ENCODE data around the gene STK24.

DNA sequence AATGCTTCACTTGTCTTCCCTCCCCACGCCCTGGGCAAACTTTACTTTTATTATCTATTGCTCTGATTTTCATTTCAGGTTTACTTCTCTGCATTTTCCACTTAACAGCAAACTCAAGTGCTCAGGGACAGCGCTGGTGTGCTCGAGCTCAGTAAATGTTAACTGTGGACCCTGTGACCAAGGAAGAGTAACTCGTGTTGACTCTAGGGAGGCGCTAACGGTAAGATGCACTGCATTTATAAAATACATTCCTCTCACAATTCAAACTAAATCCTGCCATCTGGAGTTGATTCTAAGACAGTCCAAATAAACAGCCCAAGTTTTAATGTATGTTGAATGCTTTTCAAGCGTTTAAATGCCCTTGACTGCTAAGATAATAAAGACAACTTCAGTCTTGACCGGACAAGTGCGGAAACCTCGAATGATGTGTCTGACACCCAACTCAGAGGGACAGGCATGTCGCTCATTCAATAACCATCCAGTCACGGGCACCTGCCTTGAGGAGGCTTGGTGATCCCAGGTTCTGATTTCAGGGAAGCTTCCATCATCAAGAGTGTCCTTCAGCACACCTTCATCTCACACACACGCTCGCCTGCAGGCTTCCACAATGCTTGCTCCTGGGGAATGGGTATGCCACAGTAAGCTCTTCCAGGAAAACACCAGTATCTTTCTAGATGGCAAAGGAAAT lies 93.2 kb downstream of the STK24 start:
- TF ChIP-seq, protein P1, sequence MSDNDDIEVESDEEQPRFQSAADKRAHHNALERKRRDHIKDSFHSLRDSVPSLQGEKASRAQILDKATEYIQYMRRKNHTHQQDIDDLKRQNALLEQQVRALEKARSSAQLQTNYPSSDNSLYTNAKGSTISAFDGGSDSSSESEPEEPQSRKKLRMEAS (IDR thresholded peaks at IDR 0.05; ENCODE audit: low read depth) = no peak
- TF ChIP-seq, protein P2, sequence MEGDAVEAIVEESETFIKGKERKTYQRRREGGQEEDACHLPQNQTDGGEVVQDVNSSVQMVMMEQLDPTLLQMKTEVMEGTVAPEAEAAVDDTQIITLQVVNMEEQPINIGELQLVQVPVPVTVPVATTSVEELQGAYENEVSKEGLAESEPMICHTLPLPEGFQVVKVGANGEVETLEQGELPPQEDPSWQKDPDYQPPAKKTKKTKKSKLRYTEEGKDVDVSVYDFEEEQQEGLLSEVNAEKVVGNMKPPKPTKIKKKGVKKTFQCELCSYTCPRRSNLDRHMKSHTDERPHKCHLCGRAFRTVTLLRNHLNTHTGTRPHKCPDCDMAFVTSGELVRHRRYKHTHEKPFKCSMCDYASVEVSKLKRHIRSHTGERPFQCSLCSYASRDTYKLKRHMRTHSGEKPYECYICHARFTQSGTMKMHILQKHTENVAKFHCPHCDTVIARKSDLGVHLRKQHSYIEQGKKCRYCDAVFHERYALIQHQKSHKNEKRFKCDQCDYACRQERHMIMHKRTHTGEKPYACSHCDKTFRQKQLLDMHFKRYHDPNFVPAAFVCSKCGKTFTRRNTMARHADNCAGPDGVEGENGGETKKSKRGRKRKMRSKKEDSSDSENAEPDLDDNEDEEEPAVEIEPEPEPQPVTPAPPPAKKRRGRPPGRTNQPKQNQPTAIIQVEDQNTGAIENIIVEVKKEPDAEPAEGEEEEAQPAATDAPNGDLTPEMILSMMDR (IDR thresholded peaks at IDR 0.05) = no peak
- TF ChIP-seq GABPA (IDR thresholded peaks at IDR 0.05; ENCODE audit: low read depth) (no peak), RAD21 (IDR thresholded peaks at IDR 0.05; ENCODE audit: low read length) (no peak), EP300 (IDR thresholded peaks at IDR 0.05; ENCODE audit: borderline replicate concordance in 1 of 2, low read depth in 1 of 2, low read length in 1 of 2) (no peak), NRF1 (IDR thresholded peaks at IDR 0.05; ENCODE audit: low read depth, low read length) (no peak), CHD2 (IDR thresholded peaks at IDR 0.05; ENCODE audit: low read length, partially characterized antibody) (no peak), TEAD4 (IDR thresholded peaks at IDR 0.05; ENCODE audit: borderline replicate concordance, insufficient read depth) (no peak), NFIC (IDR thresholded peaks at IDR 0.05; ENCODE audit: borderline replicate concordance) (no peak), POLR2AphosphoS5 (IDR thresholded peaks at IDR 0.05; ENCODE audit: low read depth, low read length) (no peak)
- TF ChIP-seq, protein P3, sequence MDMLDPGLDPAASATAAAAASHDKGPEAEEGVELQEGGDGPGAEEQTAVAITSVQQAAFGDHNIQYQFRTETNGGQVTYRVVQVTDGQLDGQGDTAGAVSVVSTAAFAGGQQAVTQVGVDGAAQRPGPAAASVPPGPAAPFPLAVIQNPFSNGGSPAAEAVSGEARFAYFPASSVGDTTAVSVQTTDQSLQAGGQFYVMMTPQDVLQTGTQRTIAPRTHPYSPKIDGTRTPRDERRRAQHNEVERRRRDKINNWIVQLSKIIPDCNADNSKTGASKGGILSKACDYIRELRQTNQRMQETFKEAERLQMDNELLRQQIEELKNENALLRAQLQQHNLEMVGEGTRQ (IDR thresholded peaks at IDR 0.05; ENCODE audit: borderline replicate concordance, low read depth, low read length) = no peak
- TF ChIP-seq, protein P4, sequence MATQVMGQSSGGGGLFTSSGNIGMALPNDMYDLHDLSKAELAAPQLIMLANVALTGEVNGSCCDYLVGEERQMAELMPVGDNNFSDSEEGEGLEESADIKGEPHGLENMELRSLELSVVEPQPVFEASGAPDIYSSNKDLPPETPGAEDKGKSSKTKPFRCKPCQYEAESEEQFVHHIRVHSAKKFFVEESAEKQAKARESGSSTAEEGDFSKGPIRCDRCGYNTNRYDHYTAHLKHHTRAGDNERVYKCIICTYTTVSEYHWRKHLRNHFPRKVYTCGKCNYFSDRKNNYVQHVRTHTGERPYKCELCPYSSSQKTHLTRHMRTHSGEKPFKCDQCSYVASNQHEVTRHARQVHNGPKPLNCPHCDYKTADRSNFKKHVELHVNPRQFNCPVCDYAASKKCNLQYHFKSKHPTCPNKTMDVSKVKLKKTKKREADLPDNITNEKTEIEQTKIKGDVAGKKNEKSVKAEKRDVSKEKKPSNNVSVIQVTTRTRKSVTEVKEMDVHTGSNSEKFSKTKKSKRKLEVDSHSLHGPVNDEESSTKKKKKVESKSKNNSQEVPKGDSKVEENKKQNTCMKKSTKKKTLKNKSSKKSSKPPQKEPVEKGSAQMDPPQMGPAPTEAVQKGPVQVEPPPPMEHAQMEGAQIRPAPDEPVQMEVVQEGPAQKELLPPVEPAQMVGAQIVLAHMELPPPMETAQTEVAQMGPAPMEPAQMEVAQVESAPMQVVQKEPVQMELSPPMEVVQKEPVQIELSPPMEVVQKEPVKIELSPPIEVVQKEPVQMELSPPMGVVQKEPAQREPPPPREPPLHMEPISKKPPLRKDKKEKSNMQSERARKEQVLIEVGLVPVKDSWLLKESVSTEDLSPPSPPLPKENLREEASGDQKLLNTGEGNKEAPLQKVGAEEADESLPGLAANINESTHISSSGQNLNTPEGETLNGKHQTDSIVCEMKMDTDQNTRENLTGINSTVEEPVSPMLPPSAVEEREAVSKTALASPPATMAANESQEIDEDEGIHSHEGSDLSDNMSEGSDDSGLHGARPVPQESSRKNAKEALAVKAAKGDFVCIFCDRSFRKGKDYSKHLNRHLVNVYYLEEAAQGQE (IDR thresholded peaks at IDR 0.05; ENCODE audit: low read depth, low read length) = no peak
- TF ChIP-seq, protein P5, sequence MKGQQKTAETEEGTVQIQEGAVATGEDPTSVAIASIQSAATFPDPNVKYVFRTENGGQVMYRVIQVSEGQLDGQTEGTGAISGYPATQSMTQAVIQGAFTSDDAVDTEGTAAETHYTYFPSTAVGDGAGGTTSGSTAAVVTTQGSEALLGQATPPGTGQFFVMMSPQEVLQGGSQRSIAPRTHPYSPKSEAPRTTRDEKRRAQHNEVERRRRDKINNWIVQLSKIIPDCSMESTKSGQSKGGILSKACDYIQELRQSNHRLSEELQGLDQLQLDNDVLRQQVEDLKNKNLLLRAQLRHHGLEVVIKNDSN (IDR thresholded peaks at IDR 0.05; ENCODE audit: borderline replicate concordance, low read depth) = no peak
- TF ChIP-seq, protein P6, sequence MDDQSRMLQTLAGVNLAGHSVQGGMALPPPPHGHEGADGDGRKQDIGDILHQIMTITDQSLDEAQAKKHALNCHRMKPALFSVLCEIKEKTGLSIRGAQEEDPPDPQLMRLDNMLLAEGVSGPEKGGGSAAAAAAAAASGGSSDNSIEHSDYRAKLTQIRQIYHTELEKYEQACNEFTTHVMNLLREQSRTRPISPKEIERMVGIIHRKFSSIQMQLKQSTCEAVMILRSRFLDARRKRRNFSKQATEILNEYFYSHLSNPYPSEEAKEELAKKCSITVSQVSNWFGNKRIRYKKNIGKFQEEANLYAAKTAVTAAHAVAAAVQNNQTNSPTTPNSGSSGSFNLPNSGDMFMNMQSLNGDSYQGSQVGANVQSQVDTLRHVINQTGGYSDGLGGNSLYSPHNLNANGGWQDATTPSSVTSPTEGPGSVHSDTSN (IDR thresholded peaks at IDR 0.05) = no peak
